MM.1S (cell line): Measurements from ENCODE around the gene C16orf82.

Source experiments
- DNase-seq: peaks from one replicate; pipeline ENCODE4 v3.0.0-alpha.2; 2015
- H2AFZ ChIP-seq: fragments of 300-600 bp; sonication (generic); 2 replicates; pipeline ENCODE4 v1.6.0; 2016; ENCODE audit warnings: antibody characterized with exemption, low read length
- H3F3A ChIP-seq: fragments of 300-600 bp; sonication (generic); 2 replicates; pipeline ENCODE4 v1.6.1; 2016; ENCODE audit warnings: mild to moderate bottlenecking, antibody characterized with exemption, low read length, moderate library complexity, mixed read lengths; ENCODE audit not compliant: insufficient read depth
- H3K27ac ChIP-seq: fragments of 300-600 bp; sonication (generic); 2 replicates; pipeline ENCODE4 v1.5.1; 2016; ENCODE audit warnings: mild to moderate bottlenecking, low read length
- H3K27me3 ChIP-seq: fragments of 300-600 bp; sonication (generic); replicated peaks from 2 replicates; pipeline ENCODE4 v1.6.0; 2016; ENCODE audit warnings: low read length; ENCODE audit not compliant: insufficient read depth
- H3K36me3 ChIP-seq: fragments of 300-600 bp; sonication (generic); replicated peaks from 2 replicates; pipeline ENCODE4 v1.6.1; 2016; ENCODE audit warnings: mild to moderate bottlenecking, low read length, mixed read lengths; ENCODE audit not compliant: insufficient read depth
- H3K4me1 ChIP-seq: fragments of 300-600 bp; sonication (generic); 2 replicates; pipeline ENCODE4 v1.6.1; 2016; ENCODE audit warnings: low read length, mixed read lengths
- H3K4me2 ChIP-seq: fragments of 300-600 bp; sonication (generic); 2 replicates; pipeline ENCODE4 v1.6.0; 2016; ENCODE audit warnings: low read depth, low read length
- H3K4me3 ChIP-seq: fragments of 300-600 bp; sonication (generic); 2 replicates; pipeline ENCODE4 v1.5.1; 2016; ENCODE audit warnings: low read length, mixed read lengths
- H3K79me2 ChIP-seq: fragments of 300-600 bp; sonication (generic); 2 replicates; pipeline ENCODE4 v1.6.1; 2016; ENCODE audit warnings: mixed run types, low read length, mixed read lengths
- H3K9ac ChIP-seq: fragments of 300-600 bp; sonication (generic); 2 replicates; pipeline ENCODE4 v1.6.1; 2016; ENCODE audit warnings: low read length, mixed read lengths
- H3K9me2 ChIP-seq: fragments of 300-600 bp; sonication (generic); replicated peaks from 2 replicates; pipeline ENCODE4 v1.6.1; 2016; ENCODE audit warnings: mild to moderate bottlenecking, low read length, mixed read lengths; ENCODE audit not compliant: insufficient read depth
- H3K9me3 ChIP-seq: fragments of 300-600 bp; sonication (generic); replicated peaks from 2 replicates; pipeline ENCODE4 v1.6.1; 2016; ENCODE audit warnings: mild to moderate bottlenecking, low read length, mixed read lengths; ENCODE audit not compliant: insufficient read depth
- H4K20me1 ChIP-seq: fragments of 300-600 bp; sonication (generic); 2 replicates; pipeline ENCODE4 v1.6.1; 2016; ENCODE audit warnings: mild to moderate bottlenecking, low read length, moderate library complexity, mixed read lengths; ENCODE audit not compliant: insufficient read depth
- EZH2 ChIP-seq: fragments of 300-600 bp; sonication (generic); optimal IDR thresholded peaks from 2 replicates; pipeline ENCODE3; 2017; ENCODE audit warnings: low read depth, mild to moderate bottlenecking, antibody characterized with exemption, low read length, mixed read lengths
- EZH2phosphoT487 ChIP-seq: fragments of 300-600 bp; sonication (generic); IDR thresholded peaks from 2 replicates; pipeline ENCODE4 v1.6.1; 2018; ENCODE audit warnings: antibody characterized with exemption, low read length
- TF ChIP-seq, protein P1 (sequence below): fragments of 300-600 bp; sonication (generic); IDR thresholded peaks from 2 replicates; pipeline ENCODE4 v1.5.1; 2016; ENCODE audit warnings: antibody characterized with exemption, low read length, mixed read lengths

Gene C16orf82

DNA sequence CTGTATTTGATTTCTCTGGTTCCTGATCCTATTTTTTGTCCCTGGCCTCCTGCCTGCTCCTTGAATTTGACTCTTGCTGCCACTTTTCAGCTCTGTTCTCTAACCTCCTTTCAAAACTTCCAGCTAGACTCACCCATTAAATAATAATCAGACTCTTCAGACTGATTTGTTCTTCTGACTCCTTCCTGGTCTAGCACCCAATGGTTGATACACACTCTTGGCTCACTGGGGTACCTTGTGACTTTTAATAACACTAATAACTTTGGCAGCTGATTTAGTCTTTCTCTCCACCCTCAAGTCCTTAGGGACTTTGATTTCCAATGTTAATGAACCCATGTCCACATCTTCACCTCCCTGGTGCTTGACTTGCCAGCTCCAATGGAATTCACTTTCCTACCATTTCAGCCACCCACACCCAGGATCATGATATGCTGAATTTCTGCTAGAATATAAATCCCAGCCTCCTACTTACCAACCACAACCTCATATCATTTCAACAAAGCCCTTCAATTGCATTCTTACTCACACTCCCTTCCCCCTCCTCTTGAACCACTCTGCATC, 19.7 kb upstream of the C16orf82 start:
- no peaks in the 10 kb centered on the region for H3K27me3 ChIP-seq
- TF ChIP-seq, protein P1, sequence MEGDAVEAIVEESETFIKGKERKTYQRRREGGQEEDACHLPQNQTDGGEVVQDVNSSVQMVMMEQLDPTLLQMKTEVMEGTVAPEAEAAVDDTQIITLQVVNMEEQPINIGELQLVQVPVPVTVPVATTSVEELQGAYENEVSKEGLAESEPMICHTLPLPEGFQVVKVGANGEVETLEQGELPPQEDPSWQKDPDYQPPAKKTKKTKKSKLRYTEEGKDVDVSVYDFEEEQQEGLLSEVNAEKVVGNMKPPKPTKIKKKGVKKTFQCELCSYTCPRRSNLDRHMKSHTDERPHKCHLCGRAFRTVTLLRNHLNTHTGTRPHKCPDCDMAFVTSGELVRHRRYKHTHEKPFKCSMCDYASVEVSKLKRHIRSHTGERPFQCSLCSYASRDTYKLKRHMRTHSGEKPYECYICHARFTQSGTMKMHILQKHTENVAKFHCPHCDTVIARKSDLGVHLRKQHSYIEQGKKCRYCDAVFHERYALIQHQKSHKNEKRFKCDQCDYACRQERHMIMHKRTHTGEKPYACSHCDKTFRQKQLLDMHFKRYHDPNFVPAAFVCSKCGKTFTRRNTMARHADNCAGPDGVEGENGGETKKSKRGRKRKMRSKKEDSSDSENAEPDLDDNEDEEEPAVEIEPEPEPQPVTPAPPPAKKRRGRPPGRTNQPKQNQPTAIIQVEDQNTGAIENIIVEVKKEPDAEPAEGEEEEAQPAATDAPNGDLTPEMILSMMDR = no peak
- TF ChIP-seq EZH2phosphoT487 = no peak
- H3K9ac ChIP-seq = no peak overlapping the region
- no peak overlapping the region for H3K4me3 ChIP-seq
- no peaks in the 10 kb centered on the region for H3K4me1 ChIP-seq
- H3K79me2 ChIP-seq = no peaks in the 10 kb centered on the region
- H2AFZ ChIP-seq = no peak overlapping the region
- no peak for DNase-seq
- no peaks in the 10 kb centered on the region for H3K36me3 ChIP-seq
- no peaks in the 10 kb centered on the region for H4K20me1 ChIP-seq
- no peaks in the 10 kb centered on the region for H3F3A ChIP-seq
- H3K9me3 ChIP-seq = no peaks in the 10 kb centered on the region
- no peak overlapping the region for H3K4me2 ChIP-seq
- no peak overlapping the region for H3K27ac ChIP-seq
- no peaks in the 10 kb centered on the region for H3K9me2 ChIP-seq

DNA sequence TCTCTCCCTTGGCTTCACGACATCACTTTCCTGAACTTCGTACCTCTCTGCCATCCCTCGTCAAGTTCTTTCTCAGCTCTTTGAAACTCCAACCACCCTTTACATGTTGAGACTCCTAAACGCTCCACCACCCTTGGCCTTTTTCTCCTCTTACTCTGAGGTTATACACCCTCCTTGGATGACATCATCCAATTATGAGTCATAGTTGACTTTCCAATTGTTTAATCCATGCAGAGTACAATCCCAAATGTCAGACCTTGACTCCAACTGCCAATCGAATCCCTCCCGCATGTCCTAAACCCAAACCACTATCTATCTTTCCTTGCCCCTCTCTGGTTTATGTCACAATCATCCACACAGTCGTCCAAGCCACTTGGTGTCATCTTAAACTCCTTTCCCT, 18.4 kb upstream of the C16orf82 start:
- H3F3A ChIP-seq = no peaks in the 10 kb centered on the region
- H3K4me2 ChIP-seq = no peak overlapping the region
- DNase-seq = no peak
- H3K79me2 ChIP-seq = no peaks in the 10 kb centered on the region
- H4K20me1 ChIP-seq = no peaks in the 10 kb centered on the region
- no peaks in the 10 kb centered on the region for H3K9me2 ChIP-seq
- H3K9me3 ChIP-seq = no peaks in the 10 kb centered on the region
- no peak overlapping the region for H3K4me3 ChIP-seq
- no peaks in the 10 kb centered on the region for H3K4me1 ChIP-seq
- TF ChIP-seq EZH2 = no peak
- TF ChIP-seq EZH2phosphoT487 = no peak
- TF ChIP-seq, protein P1 = no peak
- no peaks in the 10 kb centered on the region for H3K36me3 ChIP-seq
- no peaks in the 10 kb centered on the region; the same call in 1 of the 2 replicates for H3K27me3 ChIP-seq
- no peak overlapping the region for H3K27ac ChIP-seq
- no peak overlapping the region for H3K9ac ChIP-seq
- H2AFZ ChIP-seq = no peak overlapping the region

DNA sequence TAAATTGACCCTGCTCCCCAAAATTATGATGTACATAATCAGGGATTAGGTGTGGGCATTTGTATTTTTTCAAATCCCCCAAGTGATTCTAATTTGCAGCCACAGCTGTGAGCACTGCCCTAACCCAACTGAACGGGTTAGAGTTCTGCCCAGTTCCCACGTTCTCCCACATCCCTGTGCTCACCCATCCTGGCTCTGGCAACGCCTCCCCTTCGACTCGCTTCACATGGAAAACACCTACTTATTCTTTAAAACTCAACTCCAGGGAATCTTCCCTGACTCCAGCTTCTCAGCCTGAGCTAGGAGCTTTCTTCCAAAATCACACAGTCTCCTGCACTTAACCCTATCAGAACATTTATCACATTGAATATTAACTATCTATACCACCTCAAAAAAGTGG, 17.6 kb upstream of the C16orf82 start:
- Histone ChIP-seq H3F3A (no peaks in the 10 kb centered on the region), H3K9ac (no peak overlapping the region), H3K27me3 (no peaks in the 10 kb centered on the region; the same call in 1 of the 2 replicates), H3K4me2 (no peak overlapping the region), H3K79me2 (no peaks in the 10 kb centered on the region), H3K27ac (no peak overlapping the region), H3K9me2 (no peaks in the 10 kb centered on the region), H2AFZ (no peak overlapping the region), H3K36me3 (no peaks in the 10 kb centered on the region), H4K20me1 (no peaks in the 10 kb centered on the region), H3K4me1 (no peaks in the 10 kb centered on the region), H3K4me3 (no peak overlapping the region), H3K9me3 (no peaks in the 10 kb centered on the region)
- no peak for DNase-seq
- TF ChIP-seq EZH2 (no peak), EZH2phosphoT487 (no peak)
- TF ChIP-seq, protein P1 = no peak
